NCI-H128 (cell line): ENCODE data around the gene STK25.

Experiments
- DNase-seq: peaks from one replicate; lab custom pipeline; 2025; ENCODE audit not compliant: unreplicated experiment; lab: John Stamatoyannopoulos, UW

Gene STK25

DNA sequence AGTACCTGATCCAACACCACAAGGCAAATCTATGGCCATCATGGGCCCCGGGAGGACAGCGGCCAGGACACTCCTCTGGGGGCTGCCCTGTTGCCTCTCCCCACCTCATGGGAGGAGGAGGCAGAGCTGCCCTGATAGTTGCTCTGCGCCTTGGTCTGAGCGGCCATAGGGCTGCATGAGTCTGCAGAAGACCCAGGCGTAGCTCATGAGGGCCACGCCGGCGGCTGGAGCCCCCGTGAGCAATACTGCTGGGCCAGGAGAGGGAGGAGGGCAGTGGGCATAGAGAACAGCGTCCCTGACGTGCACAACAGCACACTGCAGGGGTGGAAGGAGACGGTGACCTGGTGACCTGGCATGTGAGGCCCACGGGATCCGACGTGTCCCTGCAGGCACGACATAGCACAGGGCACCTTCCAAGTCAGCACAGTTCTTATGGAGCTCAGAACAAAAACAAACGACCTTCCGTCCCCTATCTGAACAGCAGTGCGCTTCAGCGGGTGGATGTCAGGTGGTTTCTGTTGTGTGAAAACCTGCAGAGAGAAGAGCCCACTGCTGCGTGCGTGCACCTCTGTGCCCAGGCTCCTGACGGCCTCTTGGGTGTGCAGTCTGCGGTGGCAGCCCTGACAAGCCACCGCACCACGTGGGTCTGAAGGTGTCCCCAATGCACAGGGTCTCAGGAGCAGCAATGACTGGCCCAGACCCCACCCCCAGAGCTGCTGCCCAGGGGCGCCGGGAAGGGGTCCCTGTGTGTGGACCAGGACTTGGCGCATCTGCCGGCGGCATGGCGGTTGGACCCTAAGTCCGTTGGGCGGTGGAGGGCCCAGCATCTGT is 13.0 kb downstream of the STK25 start:
- no peak for DNase-seq

DNA sequence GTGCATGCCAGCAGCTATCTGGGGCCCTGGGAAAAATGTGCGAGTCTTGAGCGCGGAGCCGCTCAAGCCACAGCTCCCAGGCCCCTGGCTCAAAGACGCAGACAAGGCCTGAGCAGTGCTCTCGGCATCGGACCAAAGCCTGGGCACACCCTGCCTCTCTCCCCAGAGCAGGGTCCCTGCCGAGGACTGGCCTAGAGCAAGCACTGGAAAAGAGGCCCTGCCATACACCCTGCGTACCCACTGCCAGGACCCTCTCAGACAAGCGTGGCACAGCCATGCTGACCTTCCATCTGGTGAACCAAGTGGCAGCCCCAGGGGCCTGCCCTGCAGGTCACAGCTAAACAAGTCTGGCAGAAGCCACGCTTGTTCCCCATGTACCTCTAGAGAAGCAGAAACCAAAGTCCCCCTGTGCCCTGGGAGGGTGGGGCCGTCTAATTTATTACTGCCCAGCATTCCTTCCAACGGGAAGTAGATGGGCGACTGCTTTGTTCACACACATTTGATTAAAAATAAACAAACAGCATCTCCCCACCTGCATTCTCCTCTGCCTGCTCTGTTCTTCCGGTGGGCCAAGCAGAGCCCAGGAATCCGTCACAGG is 14.0 kb downstream of the STK25 start:
- no peak for DNase-seq

DNA sequence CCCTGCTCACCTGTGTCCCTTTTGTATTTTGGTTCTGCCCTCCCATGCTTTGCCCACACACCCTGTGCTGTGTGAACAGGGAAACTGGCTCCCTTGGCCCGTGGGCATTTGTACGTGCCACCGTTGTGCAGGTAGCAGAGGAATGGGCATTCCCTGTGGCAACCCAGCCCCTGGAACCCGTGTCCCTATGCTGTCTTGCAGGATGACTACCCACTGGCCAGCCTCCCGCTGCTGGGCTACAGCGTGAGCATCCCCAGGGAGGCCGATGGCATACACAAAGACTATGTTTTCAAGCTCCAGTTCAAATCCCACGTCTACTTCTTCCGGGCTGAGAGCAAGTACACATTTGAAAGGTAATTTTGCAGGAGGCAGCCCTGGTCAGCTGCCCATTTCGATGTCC is 15.3 kb downstream of the STK25 start:
- DNase-seq, result no peak

DNA sequence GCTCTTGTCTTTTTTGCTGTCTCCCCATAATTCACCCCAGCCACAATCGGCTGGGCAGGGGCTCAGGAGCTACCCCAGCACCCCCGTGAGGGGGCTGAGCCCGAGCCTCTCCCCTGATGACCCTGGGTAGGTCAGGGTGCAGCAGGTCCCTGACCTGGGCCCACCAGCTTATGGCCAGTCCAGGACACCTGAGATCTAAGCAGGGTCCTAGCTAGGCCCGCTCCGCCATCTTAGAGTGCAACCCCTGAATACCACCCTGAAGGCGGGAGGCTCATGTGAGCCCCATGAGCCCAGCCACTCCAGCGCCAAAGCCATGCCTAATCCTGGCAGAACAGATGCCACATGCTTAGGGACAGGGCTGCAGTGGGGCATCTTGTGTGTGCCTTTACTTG is 16.2 kb downstream of the STK25 start:
- no peak for DNase-seq

DNA sequence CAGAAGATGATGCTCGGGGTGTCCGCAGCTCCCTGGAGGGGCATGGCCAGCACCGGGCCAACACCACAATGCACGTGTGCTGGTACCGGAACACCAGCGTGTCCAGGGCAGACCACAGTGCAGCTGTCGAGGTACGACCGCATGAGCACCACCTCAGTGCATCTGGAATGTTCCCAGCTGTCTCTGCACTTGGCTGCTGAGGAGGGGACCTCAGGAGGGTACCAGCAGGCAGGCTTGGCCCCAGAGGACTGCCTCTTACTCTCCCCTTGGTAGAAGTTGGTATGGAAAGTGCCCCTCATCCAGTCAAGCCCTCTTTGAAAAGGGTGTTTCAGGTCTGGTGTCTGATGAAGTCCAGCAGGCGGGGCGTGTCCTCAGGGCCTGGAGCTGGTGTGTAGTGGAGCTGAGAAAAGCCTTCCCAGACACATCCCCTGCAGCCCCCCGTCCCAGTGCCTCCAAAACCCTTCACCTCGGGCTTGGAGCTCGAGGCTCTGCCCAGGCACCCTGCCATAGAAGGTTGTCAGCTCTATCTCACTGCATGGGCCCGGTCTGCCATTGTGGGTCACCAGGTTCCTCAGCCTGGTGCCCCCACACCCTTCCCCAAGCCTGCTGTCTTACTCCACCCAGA is 16.7 kb downstream of the STK25 start:
- DNase-seq, result no peak

DNA sequence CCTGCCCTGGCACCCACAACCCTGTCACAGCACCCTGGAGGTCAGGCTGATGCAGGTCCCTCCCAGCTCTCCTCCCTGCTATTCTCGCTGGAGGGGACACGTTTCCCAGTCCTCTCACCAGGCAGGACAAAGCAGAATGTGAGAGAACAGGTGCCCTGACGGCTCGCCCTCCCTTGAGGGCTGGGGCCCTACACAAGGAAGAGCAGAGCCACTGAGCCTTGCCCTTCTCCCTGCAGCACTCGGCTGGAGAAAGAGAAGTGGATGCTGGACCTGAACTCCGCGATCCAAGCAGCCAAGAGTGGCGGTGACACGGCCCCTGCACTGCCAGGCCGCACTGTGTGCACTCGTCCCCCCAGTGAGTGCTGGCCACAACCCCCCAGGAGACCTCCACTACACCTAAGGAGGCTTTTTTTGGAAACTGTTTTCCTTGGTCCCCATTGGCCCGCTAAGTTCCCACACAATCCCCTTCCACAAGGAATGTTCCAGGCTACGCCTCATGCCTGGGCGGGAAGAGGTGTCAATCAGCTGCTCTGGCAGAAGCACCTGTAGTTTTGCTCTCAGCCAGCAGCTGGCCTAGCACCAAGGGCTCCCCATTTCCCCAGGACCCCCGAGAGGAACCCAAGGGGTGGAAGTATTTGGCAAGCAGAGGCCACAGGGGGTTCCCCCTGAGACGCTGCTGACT is 17.4 kb downstream of the STK25 start:
- no peak for DNase-seq

DNA sequence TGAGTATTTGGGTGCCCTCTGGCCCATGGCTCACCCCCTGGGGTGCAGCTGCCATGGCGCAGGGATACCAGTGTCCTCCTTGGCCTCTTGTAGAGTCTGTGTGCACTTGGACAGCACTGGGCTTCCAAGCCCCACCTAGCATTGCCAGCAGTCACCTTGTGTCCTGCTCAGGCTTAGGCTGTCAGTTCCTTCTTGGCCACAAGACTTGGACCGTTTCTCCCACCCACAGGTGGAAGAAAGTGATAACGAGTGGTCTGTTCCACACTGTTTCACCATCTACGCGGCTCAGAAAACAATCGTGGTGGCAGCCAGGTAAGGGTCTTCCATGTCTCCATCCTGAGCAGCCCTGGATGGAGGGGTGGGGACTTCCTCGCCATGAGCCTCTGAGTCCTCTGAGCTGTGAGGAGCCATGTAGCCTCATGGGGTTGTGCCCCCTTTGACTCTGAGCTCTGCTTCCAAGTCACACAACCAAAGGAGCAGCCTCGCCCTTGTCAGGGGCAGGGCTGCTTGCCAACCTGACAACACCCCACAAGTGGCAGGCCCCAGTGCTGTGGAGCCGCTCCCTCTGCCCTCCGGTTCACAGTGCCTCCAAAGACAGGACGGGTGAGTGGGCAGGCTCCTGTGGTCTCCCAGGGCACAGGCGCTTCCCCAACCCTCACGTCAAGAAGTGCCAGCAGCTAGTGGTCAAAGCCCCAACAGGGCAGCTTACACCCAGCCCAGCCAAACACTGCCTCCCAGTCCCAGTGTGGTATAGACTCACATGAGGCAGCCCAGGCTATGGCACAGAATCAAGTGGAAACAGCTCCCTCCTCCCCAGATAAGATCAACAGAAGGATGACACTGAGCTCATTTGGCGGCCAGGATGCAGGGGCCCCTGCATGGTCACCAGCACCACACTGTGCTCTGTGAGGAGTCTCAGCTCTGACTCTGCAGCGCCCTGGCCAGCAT is 18.4 kb downstream of the STK25 start:
- no peak for DNase-seq

DNA sequence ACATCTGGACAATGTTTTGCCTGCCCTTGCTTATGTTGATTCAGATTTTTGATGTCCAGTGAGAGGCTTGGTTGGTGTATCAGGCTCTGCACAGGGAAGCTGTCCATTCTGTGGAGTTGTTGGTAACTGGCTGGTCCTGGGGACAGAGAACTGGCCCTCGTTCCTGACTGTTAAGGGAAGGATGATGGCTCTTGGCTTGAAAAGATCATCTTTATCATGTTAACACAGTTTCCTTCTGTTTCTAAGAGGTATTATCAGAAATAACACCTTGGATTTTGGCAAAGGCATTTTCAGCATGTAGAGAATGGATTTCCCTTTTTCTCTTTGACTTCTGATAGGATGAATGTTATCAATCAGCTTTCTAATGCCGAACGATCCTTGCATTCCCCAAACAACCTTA is 19.3 kb downstream of the STK25 start:
- DNase-seq, result no peak

DNA sequence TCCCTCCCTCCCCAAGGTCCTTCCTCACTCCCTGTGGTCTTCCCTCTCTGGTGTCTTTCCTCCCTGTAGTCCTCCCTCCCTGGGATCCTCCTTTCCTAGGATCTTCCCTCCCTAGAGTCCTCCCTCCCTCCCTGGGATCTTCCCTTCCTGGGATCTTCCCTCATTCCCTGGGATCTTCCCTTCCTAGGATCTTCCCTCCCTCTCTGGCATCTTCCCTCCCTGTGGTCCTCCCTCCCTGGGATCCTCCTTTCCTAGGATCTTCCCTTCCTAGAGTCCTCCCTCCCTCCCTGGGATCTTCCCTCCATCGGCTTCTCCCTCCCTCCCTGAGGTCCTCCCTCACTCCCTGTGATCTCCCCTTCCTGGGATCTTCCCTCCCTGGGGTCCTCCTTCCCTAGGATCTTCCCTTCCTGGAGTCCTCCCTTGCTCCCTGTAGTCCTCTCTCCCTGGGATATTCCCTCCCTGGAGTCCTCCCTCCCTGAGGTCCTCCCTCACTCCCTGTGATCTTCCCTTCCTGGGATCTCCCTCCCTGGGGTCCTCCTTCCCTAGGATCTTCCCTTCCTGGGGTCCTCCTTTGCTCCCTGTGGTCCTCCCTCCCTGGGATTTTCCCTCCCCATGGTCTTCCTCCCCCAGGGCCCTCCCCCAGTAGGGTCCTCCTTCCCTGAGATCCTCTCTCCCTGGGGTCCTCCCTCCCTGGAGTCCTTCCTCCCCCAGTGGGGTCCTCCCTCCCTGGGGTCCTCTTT is 23.0 kb downstream of the STK25 start:
- no peak for DNase-seq

DNA sequence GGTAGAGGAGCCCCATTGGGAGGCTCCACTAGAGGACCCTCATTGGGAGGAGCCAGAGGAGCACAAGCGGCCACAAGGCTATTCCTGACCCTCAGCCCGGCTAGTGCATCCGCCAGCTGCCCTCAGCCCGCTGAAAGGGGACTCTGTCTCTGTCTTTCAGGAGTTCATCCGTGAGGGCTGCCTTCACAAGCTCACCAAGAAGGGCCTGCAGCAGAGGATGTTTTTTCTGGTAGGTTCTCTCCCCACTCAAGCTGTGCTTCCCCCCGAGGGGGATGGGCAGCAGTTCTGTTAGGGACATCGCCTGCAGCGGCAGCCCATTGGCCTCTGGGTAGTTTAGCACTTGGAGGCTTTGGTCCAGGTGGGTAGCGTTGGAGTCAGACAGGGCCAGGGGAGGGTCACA is 25.1 kb downstream of the STK25 start:
- no peak for DNase-seq

DNA sequence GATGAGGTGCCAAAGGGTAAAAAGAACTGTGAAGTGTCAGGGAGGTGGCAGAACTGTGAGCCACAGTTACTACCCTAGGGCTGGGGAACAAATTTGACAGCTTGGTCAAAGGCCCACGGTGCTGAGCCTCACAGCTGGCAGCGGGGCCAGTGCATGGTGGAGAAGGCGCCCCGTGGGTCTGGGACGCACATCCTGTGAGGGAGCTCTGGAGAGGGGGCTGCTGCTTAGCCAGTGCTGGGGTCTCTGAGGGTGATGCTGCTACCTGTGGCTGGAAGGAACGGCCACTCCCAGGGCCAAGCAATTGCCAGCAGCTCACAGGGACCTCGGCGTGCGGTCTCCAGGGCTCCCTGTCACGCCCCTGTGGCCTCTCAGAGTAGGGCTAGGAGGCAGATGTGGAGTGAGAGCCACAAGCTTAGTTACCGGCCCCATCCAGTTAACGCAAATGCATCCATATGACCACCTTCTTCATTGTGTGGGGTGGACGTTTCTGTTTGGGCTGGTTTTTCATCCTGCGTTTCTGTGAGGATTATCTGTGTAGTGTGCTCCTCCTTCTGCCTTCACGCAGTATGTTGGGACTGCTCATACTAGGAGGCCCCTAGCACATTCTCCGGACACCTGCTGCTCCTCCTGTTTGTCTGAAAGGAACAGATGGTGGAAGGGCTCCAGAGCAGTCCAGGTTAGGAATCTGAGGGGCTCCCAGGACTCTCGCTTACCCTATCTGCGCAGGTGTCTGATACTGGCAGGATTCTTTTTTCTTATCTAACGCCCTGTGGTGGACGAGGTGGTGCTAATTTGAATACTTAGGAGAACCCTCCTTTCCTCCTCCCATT is 26.0 kb downstream of the STK25 start:
- no peak for DNase-seq

DNA sequence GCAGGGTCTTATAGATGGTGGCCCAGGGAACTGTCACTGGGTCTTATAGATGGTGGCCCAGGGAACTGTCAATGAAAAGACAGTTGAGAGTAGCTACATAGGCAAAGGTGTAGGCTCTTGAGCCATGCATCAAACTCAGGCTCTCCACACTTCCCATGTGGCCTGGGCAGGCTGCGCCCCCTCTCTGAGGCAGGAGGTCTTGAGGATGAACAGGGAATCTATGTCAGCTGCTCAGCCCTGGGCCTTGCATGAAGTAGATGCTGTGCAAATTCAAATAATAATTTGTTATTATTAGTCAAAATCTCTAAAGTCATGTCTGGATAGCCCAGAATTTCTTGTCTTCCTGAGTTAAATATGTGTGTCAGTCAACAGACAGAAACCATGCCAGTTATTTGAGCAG is 26.7 kb downstream of the STK25 start:
- no peak for DNase-seq

DNA sequence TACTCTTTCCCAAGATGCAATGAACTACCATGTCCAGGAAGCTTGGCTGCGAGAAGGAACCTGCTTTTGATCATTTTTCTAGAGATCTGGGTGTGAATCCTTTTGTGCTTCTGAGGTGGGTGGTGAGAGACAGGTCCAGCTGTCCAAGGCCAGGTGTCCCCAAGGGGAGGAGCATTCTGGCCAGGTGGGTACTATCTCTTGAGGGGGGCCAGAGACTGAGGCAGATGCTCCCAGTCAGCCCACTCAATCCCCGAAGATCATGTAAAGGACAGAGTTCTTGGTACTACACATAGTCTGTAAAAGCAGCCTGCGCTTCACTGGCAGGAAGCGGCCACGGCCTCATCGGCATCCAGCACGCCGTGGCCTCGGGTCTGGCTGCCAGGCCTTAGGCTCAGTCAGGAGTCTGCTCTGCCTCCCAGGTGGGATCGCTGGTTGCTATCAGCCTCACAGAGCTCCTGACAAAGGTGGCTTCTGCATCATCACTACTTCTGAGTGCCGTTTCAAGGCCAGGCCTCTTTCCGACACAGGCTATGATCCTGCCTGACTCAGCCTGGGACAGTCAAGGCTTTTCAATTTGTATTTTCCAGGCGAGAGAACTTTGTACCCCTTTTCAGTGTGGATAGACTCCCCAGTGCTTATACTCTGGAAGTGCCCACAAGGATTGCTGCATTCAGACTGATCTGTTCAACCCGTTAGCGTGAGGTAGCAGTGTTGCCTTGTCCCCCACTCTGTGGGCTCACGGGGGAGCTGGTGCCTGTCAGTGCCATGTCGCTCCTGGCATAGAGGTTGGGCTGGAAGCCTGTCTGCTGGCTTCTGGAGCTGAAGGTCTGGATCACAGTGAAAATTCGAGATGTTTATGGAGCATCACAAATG is 29.1 kb downstream of the STK25 start:
- DNase-seq, result no peak

DNA sequence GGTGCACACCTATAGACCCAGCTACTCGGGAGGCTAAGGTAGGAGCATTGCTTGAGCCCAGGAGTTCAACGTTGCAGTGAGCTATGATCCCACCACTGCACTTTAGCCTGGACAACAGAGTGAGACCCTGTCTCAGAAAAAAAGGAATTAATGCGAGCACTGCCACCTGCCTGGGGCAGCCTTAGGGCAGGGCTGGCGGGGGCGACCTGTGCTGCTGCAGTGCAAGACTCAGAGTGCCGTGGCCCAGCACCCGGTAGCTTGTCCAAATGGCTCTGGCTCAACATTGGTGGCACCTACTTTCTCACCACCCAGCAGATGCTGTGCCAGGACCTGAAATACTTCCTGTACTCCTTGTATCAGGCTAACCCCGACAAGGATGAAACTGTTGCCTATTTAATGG is 30.2 kb downstream of the STK25 start:
- no peak for DNase-seq

DNA sequence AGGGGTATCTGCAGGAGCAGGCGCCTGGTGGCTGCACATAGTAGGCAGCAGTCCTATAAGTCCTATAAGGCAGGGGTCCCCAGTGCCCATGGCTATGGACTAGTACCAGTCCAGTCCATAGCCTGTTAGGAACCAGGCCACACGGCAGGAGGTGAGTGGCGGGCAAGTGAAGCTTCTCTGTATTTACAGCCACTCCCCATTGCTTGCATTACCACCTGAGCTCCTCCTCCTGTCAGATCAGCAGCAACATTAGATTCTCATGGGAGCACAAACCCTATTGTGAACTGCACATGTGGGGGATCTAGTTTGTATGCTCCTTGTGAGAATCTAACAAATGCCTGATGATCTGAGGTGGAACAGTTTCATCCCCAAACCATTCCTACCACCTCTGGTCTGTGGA is 33.1 kb downstream of the STK25 start:
- no peak for DNase-seq

DNA sequence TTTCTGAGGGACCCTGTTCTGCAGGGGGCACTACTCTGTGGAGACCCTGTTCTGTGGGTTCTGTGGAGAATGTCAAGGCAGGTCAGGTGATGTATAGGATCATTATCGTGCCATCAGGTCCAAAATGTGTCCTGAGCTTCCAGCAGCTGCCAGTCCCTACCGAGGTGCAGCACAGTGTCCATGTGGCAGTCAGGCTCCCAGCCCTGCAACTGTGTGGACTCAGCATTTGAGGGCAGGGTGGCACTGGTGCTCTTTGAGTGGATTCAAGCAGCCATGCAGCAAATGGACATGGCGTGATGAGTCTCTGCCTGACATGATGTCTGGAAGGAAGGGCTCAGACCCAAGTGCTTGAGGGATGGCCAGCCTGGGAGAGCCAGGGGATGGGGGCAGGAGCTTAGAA is 35.0 kb downstream of the STK25 start:
- DNase-seq, result no peak

DNA sequence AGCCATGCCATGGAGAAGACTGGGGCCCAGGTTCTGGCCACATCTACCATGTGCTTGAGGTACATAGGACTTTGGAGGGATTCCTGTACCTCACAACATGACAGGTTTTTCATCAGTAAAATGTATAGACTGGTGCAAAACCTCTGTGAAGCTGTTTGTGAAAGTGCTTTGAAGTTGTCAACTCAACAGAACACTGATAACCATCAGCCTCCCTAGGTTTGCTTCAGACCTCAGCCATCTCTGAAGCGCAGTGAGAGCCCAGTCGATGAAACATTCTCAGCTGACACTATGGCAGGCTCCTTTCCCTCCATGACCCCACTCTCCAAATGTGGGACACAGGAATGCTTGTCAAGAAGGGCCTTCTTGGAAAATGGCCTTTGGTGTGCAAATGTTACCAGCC is 38.6 kb downstream of the STK25 start:
- DNase-seq, result no peak

DNA sequence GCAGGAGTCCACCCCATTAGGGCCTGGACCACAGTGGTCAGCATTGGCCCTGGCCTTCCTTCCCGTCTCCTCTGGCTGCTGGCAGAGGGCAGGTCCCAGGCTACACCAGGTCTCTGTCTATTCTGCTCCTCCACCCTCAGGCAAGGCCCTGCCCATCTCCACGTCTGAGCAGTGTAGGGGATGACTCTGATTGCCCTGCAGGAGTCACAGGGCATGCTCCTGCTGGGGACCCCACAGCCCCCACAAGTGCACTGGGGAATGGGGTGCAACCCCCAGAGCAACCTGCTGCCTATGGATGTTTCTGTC is 40.0 kb downstream of the STK25 start:
- no peak for DNase-seq
